DND-41 (cell line): ENCODE data around the gene CDK17.

Experiments
- CTCF ChIP-seq: IDR thresholded peaks from 2 replicates; pipeline ENCODE4 v1.5.1; 2012; ENCODE audit warnings: borderline replicate concordance, low read length, moderate library complexity, mild to moderate bottlenecking; ENCODE audit not compliant: poor library complexity, severe bottlenecking; ENCODE audit errors: extremely low read depth
- EZH2 ChIP-seq: IDR thresholded peaks from 3 replicates; pipeline ENCODE4 v1.6.1; 2012; ENCODE audit warnings: borderline replicate concordance, low read depth, mild to moderate bottlenecking, moderate library complexity, low read length, inconsistent platforms; ENCODE audit not compliant: severe bottlenecking

GRCh38 chr12:96412431-96412830 is 12.2 kb upstream of the CDK17 start:
- TF ChIP-seq CTCF (no peak), EZH2 (no peak)
